A549 treated with AZD9567 at 1 μM for 4 hours (cell line): ENCODE measurements around the gene SLTM. TPM values are rescaled to one million over a fixed set of nuclear protein-coding genes. Genes with fewer than 3 reads are reported as not detected.

Experiments used
- total RNA-seq: library from RNA; stranded (reverse); fragments of 200-300 nt; extraction: Qiagen RNA extraction; gene quantifications from 5 replicates; pipeline ENCODE4 v1.2.3, GENCODE V29; 2022; ENCODE audit not compliant: insufficient read depth

SLTM gene
- total RNA-seq, result 63.9 to 102 TPM (median 66.2 TPM) in 5 replicates

GRCh38 chr15:58933281-58934113 lies at the start of gene SLTM:
SLTM (minus strand) TSS chr15:58933679; CDS start chr15:58933565, 114 bp downstream.

Other genes starting within 250 kb of the SLTM start
- 85.8 to 149 TPM (median 115 TPM) in 5 replicates for gene ADAM10, start 184.0 kb downstream of the SLTM start, total RNA-seq
- gene MINDY2, start 162.4 kb downstream of the SLTM start, total RNA-seq, result 2.9 to 5.8 TPM (median 5.1 TPM) in 5 replicates
- 22.1 to 36.6 TPM (median 26.0 TPM) in 5 replicates for gene RNF111, start 54.0 kb upstream of the SLTM start, total RNA-seq
- 90.5 to 125 TPM (median 93.7 TPM) in 5 replicates for gene CCNB2, start 171.5 kb upstream of the SLTM start, total RNA-seq